ENCODE measurements around the gene ACAT2.

DNA sequence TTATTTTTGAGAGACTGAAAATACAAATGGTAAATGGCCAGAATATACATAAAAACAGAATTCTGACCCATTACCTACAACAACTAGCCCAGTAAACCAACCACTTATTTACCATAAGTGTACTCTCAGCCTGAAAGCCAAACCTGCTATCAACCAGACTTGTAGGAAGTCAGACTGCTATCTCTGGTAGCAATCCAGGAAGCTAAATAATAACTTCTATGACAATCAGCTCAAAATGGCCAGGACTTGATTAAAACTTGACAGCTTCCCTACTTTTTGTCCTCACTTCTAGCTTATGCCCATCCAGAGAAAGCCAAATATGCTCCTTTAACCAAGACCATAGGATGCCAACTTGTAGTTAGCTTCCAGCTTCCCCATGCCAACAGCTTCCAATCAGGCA, 39.2 kb upstream of the ACAT2 start:
- no peak for TF ChIP-seq OSR1 (CRISPR knock-in tag; IDR thresholded peaks at IDR 0.05)
- TF ChIP-seq, protein P1, sequence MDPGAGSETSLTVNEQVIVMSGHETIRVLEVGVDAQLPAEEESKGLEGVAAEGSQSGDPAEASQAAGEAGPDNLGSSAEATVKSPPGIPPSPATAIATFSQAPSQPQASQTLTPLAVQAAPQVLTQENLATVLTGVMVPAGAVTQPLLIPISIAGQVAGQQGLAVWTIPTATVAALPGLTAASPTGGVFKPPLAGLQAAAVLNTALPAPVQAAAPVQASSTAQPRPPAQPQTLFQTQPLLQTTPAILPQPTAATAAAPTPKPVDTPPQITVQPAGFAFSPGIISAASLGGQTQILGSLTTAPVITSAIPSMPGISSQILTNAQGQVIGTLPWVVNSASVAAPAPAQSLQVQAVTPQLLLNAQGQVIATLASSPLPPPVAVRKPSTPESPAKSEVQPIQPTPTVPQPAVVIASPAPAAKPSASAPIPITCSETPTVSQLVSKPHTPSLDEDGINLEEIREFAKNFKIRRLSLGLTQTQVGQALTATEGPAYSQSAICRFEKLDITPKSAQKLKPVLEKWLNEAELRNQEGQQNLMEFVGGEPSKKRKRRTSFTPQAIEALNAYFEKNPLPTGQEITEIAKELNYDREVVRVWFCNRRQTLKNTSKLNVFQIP (CRISPR knock-in tag; IDR thresholded peaks at IDR 0.05; ENCODE audit: borderline replicate concordance, low read depth): no peak
- no peak for TF ChIP-seq ARNTL (CRISPR knock-in tag; IDR thresholded peaks at IDR 0.05; ENCODE audit: borderline replicate concordance, low read depth)
- no peak for TF ChIP-seq TCF4 (CRISPR knock-in tag; IDR thresholded peaks at IDR 0.05; ENCODE audit: borderline replicate concordance)
- no peak for TF ChIP-seq GLIS3 (CRISPR knock-in tag; IDR thresholded peaks at IDR 0.05)
- TF ChIP-seq ZFP3 (CRISPR knock-in tag; IDR thresholded peaks at IDR 0.05): no peak
- TF ChIP-seq ZFP30 (CRISPR knock-in tag; IDR thresholded peaks at IDR 0.05): no peak
- TF ChIP-seq, protein P2, sequence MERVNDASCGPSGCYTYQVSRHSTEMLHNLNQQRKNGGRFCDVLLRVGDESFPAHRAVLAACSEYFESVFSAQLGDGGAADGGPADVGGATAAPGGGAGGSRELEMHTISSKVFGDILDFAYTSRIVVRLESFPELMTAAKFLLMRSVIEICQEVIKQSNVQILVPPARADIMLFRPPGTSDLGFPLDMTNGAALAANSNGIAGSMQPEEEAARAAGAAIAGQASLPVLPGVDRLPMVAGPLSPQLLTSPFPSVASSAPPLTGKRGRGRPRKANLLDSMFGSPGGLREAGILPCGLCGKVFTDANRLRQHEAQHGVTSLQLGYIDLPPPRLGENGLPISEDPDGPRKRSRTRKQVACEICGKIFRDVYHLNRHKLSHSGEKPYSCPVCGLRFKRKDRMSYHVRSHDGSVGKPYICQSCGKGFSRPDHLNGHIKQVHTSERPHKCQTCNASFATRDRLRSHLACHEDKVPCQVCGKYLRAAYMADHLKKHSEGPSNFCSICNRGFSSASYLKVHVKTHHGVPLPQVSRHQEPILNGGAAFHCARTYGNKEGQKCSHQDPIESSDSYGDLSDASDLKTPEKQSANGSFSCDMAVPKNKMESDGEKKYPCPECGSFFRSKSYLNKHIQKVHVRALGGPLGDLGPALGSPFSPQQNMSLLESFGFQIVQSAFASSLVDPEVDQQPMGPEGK (CRISPR knock-in tag; IDR thresholded peaks at IDR 0.05; ENCODE audit: borderline replicate concordance): no peak
- no peak for TF ChIP-seq ZC3H10 (CRISPR knock-in tag; IDR thresholded peaks at IDR 0.05)
